Ectodermal cell (in vitro differentiated cells): ENCODE results near the gene EPHA4. TPM values are rescaled to one million over a fixed set of nuclear protein-coding genes. Genes with fewer than 3 reads are reported as not detected.

Experiments
- H3K27ac ChIP-seq: 2 replicates; pipeline ENCODE4 v1.7.0; 2013; ENCODE audit warnings: mild to moderate bottlenecking, low read depth, low read length; ENCODE audit not compliant: insufficient read depth, poor library complexity, severe bottlenecking
- H3K27me3 ChIP-seq: 2 replicates; pipeline ENCODE4 v1.7.0; 2013; ENCODE audit warnings: mild to moderate bottlenecking, low read length; ENCODE audit not compliant: insufficient read depth, control insufficient read depth, poor library complexity, severe bottlenecking
- H3K36me3 ChIP-seq: one replicate; pipeline ENCODE4 v1.7.0; 2013; ENCODE audit warnings: low read length; ENCODE audit not compliant: control insufficient read depth, insufficient read depth
- H3K4me1 ChIP-seq: one replicate; pipeline ENCODE4 v1.7.0; 2013; ENCODE audit warnings: low read length; ENCODE audit not compliant: control insufficient read depth, insufficient read depth
- H3K4me3 ChIP-seq: 2 replicates; pipeline ENCODE4 v1.7.0; 2013; ENCODE audit warnings: low read depth, low read length, control low read depth; ENCODE audit not compliant: insufficient read depth
- H3K9me3 ChIP-seq: 2 replicates; pipeline ENCODE4 v1.7.0; 2013; ENCODE audit warnings: mild to moderate bottlenecking, low read length, moderate library complexity; ENCODE audit not compliant: control insufficient read depth
- WGBS, 2 experiments: methylation state at CpG; one replicate each; pipeline ENCODE4 v1.1.7; 2013; ENCODE audit warnings: missing lambda C conversion rate in 2 of 2; 5-methylcytosine and 5-hydroxymethylcytosine counted together
- polyA plus RNA-seq, 4 experiments: library from polyadenylated mRNA; stranded (reverse); fragments of 50-300 nt; gene quantifications; one replicate each; pipeline ENCODE4 v1.2.3, GENCODE V29; 2013

Gene EPHA4
- polyA plus RNA-seq (2013, experiment 1 of 4) = 204 TPM
- polyA plus RNA-seq (2013, experiment 2 of 4) = 249 TPM
- polyA plus RNA-seq (2013, experiment 3 of 4) = 149 TPM
- polyA plus RNA-seq (2013, experiment 4 of 4) = 183 TPM

DNA sequence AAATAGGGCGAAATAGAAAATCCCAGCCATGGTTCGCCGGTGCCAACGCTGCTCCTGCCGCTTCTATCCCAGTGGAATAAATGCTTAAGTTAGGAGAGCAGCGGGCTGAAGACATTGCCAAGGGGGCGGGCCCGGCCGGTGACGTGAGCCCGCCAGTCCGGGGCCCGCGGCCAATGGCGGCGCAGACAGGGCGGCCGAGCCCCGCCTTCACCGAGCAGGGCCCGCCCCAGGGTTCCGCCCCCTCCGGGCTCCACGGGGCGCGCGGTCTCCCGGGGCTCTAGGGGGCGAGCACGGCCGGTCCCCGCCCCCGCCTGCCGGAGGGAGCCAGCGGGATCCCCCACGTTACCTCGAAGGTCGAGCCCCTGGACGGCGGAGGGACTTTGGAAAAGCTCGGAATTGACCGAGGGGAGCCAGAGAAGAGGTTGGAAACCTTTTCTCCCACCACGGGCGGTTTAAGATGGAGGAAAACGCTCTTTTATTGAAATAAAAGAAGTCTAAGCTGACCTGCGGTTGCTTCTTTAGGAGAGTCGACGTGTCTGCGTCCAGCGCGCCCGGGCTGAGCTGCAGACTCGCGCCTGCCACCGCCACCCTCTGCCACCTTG is at the start of gene EPHA4:
Gene EPHA4 (minus strand): TSS at position 86 of the 602 bp plus-strand sequence. CDS start 56 bp downstream, at position 30.
- Histone ChIP-seq H3K27me3 (peaks cover 8% of the 10 kb centered on the region), H3K4me1 (peaks cover 16% of the 10 kb centered on the region), H3K9me3 (no peaks in the 10 kb centered on the region), H3K4me3 (peak within 1 kb of the TSS; percentile 96), H3K36me3 (no peaks in the 10 kb centered on the region), H3K27ac (peak within 1 kb of the TSS; percentile 47)
- 0 to 1% methylated on average over 55 of the region's 55 CpGs for WGBS, 2 experiments

GRCh38 chr2:221618007-221618406 is 45.9 kb upstream of the EPHA4 start:
- Histone ChIP-seq H3K36me3 (no peaks in the 10 kb centered on the region), H3K27ac (no peak overlapping the region), H3K27me3 (no peaks in the 10 kb centered on the region), H3K4me3 (no peak overlapping the region), H3K4me1 (peaks cover 4% of the 10 kb centered on the region), H3K9me3 (no peaks in the 10 kb centered on the region)
- 90 to 98% methylated on average over 1 of the region's 2 CpGs for WGBS, 2 experiments

- Histone ChIP-seq H3K27me3 (no peaks in the 10 kb centered on the region), H3K4me3 (no peak overlapping the region), H3K9me3 (no peaks in the 10 kb centered on the region), H3K4me1 (peaks cover 4% of the 10 kb centered on the region), H3K36me3 (no peaks in the 10 kb centered on the region), H3K27ac (no peak overlapping the region)
- WGBS, 2 experiments = 93 to 95% methylated on average over 13 of the region's 13 CpGs
These were observed 44.5 kb upstream of the EPHA4 start for GRCh38 chr2:221616561-221616960.

DNA sequence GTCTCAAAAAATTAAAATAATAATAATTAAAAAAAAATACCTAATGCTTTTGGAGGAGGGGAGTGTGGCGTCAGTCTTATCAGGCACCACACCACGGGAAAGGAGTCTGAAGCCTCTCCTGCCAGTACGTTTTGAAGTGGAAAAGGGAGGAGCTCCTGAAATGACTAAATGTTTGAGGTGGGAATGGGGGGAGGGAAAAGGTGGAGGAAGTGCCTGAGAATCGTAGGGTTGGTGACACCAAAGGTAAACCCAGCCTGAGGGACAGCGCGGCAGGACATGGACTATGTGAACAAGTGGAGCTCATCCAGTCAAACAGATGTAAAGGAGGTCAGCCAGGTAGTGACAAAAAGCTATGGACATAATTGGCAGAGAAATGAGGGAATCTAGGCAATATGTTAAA is 42.2 kb upstream of the EPHA4 start:
- Histone ChIP-seq H3K4me1 (peaks cover 11% of the 10 kb centered on the region), H3K36me3 (no peaks in the 10 kb centered on the region), H3K27ac (no peak overlapping the region), H3K27me3 (no peaks in the 10 kb centered on the region), H3K9me3 (no peaks in the 10 kb centered on the region), H3K4me3 (no peak overlapping the region)
- 79 to 81% methylated on average over 6 of the region's 6 CpGs for WGBS, 2 experiments

DNA sequence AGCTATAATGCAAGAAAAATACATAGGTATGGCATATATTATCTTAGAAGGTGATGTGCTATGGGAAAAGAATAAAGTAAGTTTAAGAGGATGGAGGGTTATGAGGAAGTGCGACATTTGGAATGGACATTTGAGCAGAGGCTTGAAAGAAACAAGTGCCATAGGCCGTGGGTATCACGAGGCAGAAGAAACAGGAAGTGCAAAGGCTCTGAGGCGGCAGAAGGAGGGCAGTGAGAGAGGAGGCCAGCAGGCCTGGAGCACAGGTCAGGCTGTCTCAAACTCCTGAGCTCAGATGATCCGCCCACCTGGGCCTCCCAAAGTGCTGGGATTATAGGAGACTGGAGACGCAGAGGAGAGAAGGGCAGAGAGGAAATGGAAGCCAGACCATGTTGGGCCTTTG is 40.7 kb upstream of the EPHA4 start:
- 91 to 95% methylated on average over 6 of the region's 6 CpGs for WGBS, 2 experiments
- Histone ChIP-seq H3K27me3 (no peaks in the 10 kb centered on the region), H3K9me3 (no peaks in the 10 kb centered on the region), H3K36me3 (no peaks in the 10 kb centered on the region), H3K4me1 (peaks cover 11% of the 10 kb centered on the region), H3K4me3 (no peak overlapping the region), H3K27ac (no peak overlapping the region)

- Histone ChIP-seq H3K36me3 (no peaks in the 10 kb centered on the region), H3K4me1 (peaks cover 8% of the 10 kb centered on the region), H3K27ac (no peak overlapping the region), H3K9me3 (no peaks in the 10 kb centered on the region), H3K27me3 (no peaks in the 10 kb centered on the region), H3K4me3 (no peak overlapping the region)
- WGBS, 2 experiments = 95 to 97% methylated on average over 4 of the region's 4 CpGs
These were observed 40.1 kb upstream of the EPHA4 start for GRCh38 chr2:221612161-221612560.

GRCh38 chr2:221610675-221611074 is 38.6 kb upstream of the EPHA4 start:
- Histone ChIP-seq H3K36me3 (no peaks in the 10 kb centered on the region), H3K27me3 (no peaks in the 10 kb centered on the region), H3K9me3 (no peaks in the 10 kb centered on the region), H3K27ac (no peak overlapping the region), H3K4me3 (no peak overlapping the region), H3K4me1 (peaks cover 22% of the 10 kb centered on the region)
- 64 to 72% methylated on average over 8 of the region's 8 CpGs for WGBS, 2 experiments

GRCh38 chr2:221610255-221610654 is 38.2 kb upstream of the EPHA4 start:
- Histone ChIP-seq H3K36me3 (no peaks in the 10 kb centered on the region), H3K27ac (no peak overlapping the region), H3K4me1 (peaks cover 23% of the 10 kb centered on the region), H3K9me3 (no peaks in the 10 kb centered on the region), H3K27me3 (no peaks in the 10 kb centered on the region), H3K4me3 (no peak overlapping the region)
- WGBS, 2 experiments = 79 to 87% methylated on average over 2 of the region's 2 CpGs

DNA sequence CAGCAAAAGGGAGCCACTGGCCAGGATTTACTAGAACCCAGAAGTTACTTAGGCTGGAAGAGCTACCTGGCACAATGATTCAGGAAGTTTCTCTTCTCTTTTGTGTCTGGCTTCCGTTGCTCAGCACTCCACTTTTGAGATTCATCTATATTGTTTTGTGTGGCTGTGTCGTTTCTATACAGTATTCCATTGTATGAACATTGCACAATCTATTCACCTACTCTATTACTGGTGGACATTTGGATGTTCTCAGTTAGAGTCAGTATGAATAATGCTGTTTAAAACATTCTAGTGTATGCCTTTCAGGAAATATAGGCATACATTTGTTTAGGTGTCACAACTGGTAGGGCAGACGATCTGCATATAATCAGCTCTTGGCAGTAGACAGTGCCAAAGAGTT is 36.3 kb upstream of the EPHA4 start:
- H3K27ac ChIP-seq = no peak overlapping the region
- H3K27me3 ChIP-seq = no peaks in the 10 kb centered on the region
- no peak overlapping the region for H3K4me3 ChIP-seq
- H3K4me1 ChIP-seq = peaks cover 28% of the 10 kb centered on the region
- H3K9me3 ChIP-seq = no peaks in the 10 kb centered on the region
- no peaks in the 10 kb centered on the region for H3K36me3 ChIP-seq
- WGBS, 2 experiments = 80 to 96% methylated on average over 2 to 3 of the region's 3 CpGs

DNA sequence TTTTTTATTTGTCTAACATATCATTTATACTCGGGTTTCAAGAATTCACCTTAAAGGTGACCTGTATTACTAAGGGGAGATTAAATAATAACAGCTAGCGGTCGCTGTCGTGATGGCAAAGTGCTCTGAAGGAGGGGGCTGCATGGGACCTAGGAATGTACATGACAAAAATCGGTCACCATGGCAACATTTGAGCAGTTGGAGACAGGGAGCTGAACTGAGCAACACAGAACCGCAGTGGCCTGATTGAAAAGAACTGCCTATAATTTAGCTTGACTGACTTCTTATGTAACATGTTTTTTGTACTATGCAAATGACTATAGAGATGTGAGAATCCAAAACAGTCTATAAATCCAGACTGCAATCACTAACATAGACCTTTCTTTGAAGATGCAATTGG is 34.3 kb upstream of the EPHA4 start:
- peaks cover 28% of the 10 kb centered on the region for H3K4me1 ChIP-seq
- no peaks in the 10 kb centered on the region for H3K9me3 ChIP-seq
- H3K36me3 ChIP-seq = no peaks in the 10 kb centered on the region
- no peak overlapping the region for H3K4me3 ChIP-seq
- H3K27me3 ChIP-seq = no peaks in the 10 kb centered on the region
- H3K27ac ChIP-seq = no peak overlapping the region
- 56 to 63% methylated on average over 5 to 6 of the region's 6 CpGs for WGBS, 2 experiments
